IPS DF 6.9 (cell line): ENCODE measurements around the gene LAMP5.

ENCODE experiments used
- DNase-seq: peaks from one replicate; pipeline ENCODE4 v3.0.0-alpha.2; 2013; ENCODE audit warnings: low read depth, low spot score
- H3K27ac ChIP-seq: one replicate; pipeline ENCODE4 v1.5.1; 2013; ENCODE audit warnings: low read length, control low read depth
- H3K27me3 ChIP-seq: 2 replicates; pipeline ENCODE4 v1.6.1; 2013; ENCODE audit warnings: mild to moderate bottlenecking, low read length; ENCODE audit not compliant: control insufficient read depth, insufficient read depth
- H3K36me3 ChIP-seq: 2 replicates; pipeline ENCODE4 v1.6.1; 2013; ENCODE audit warnings: low read length; ENCODE audit not compliant: control insufficient read depth, insufficient read depth
- H3K4me1 ChIP-seq: 2 replicates; pipeline ENCODE4 v1.6.1; 2013; ENCODE audit warnings: low read length; ENCODE audit not compliant: control insufficient read depth, insufficient read depth
- H3K4me3 ChIP-seq: 2 replicates; pipeline ENCODE4 v1.5.1; 2013; ENCODE audit warnings: mild to moderate bottlenecking, low read length
- H3K9me3 ChIP-seq: 2 replicates; pipeline ENCODE4 v1.6.1; 2013; ENCODE audit warnings: low read length, inconsistent platforms; ENCODE audit not compliant: control insufficient read depth, insufficient read depth
- WGBS: extraction: QIAGEN DNeasy Blood & Tissue Kit; methylation state at CpG from one replicate; pipeline ENCODE4 v1.1.7; 2013; ENCODE audit warnings: mixed read lengths, missing lambda C conversion rate; ENCODE audit not compliant: insufficient read length, insufficient coverage; 5-methylcytosine and 5-hydroxymethylcytosine counted together

Gene LAMP5

GRCh38 chr20:9485614-9486340, 28.6 kb upstream of the LAMP5 start:
- Histone ChIP-seq H3K27me3 (no peaks in the 10 kb centered on the region), H3K4me1 (no peaks in the 10 kb centered on the region), H3K4me3 (no peak overlapping the region), H3K27ac (no peak overlapping the region), H3K9me3 (no peaks in the 10 kb centered on the region), H3K36me3 (no peaks in the 10 kb centered on the region)
- no peak for DNase-seq
- no CpG with 5 or more reads among the region's 9 CpGs for WGBS

GRCh38 chr20:9487231-9487630, 27.2 kb upstream of the LAMP5 start:
- H3K9me3 ChIP-seq = no peaks in the 10 kb centered on the region
- WGBS = no CpG with 5 or more reads among the region's 4 CpGs

DNA sequence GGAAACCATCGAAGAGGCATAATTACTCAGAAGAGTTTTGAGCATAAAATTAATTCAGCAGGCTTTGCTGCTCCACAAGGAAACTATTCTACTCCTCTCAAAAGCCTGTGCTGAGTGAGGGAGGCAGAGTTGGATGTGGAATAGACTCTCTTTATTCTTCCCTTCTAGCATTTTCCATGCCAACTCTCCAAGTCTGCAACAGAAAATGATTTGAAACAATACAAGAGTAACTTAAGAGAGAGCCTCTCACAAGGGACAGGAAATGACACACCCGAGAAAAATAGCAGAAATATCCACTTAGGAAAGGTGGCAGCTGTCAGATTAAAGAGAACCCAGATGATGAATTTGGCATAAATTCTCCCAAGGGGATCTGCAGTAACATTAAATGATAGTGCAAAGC, 26.3 kb upstream of the LAMP5 start:
- H3K27me3 ChIP-seq = no peaks in the 10 kb centered on the region
- DNase-seq = no peak
- no peaks in the 10 kb centered on the region for H3K4me1 ChIP-seq
- no CpG with 5 or more reads among the region's 2 CpGs for WGBS
- no peaks in the 10 kb centered on the region for H3K9me3 ChIP-seq
- no peak overlapping the region for H3K27ac ChIP-seq
- no peaks in the 10 kb centered on the region for H3K36me3 ChIP-seq
- H3K4me3 ChIP-seq = no peak overlapping the region

More at GRCh38 chr20:9487231-9487630, 27.2 kb upstream of the LAMP5 start:
- DNase-seq = no peak
- Histone ChIP-seq H3K4me1 (no peaks in the 10 kb centered on the region), H3K36me3 (no peaks in the 10 kb centered on the region), H3K27me3 (no peaks in the 10 kb centered on the region), H3K4me3 (no peak overlapping the region), H3K27ac (no peak overlapping the region)

GRCh38 chr20:9490161-9490560, 24.2 kb upstream of the LAMP5 start:
- no peaks in the 10 kb centered on the region for H3K27me3 ChIP-seq
- H3K4me1 ChIP-seq = no peaks in the 10 kb centered on the region
- DNase-seq = no peak
- no CpG with 5 or more reads among the region's 3 CpGs for WGBS
- H3K4me3 ChIP-seq = no peak overlapping the region
- no peaks in the 10 kb centered on the region for H3K36me3 ChIP-seq
- H3K9me3 ChIP-seq = no peaks in the 10 kb centered on the region
- H3K27ac ChIP-seq = no peak overlapping the region

GRCh38 chr20:9490631-9491030, 23.8 kb upstream of the LAMP5 start:
- no peaks in the 10 kb centered on the region for H3K36me3 ChIP-seq
- DNase-seq = no peak
- H3K4me3 ChIP-seq = no peak overlapping the region
- no CpG with 5 or more reads among the region's 3 CpGs for WGBS
- H3K27me3 ChIP-seq = no peaks in the 10 kb centered on the region
- no peaks in the 10 kb centered on the region for H3K9me3 ChIP-seq
- H3K27ac ChIP-seq = no peak overlapping the region
- no peaks in the 10 kb centered on the region for H3K4me1 ChIP-seq

DNA sequence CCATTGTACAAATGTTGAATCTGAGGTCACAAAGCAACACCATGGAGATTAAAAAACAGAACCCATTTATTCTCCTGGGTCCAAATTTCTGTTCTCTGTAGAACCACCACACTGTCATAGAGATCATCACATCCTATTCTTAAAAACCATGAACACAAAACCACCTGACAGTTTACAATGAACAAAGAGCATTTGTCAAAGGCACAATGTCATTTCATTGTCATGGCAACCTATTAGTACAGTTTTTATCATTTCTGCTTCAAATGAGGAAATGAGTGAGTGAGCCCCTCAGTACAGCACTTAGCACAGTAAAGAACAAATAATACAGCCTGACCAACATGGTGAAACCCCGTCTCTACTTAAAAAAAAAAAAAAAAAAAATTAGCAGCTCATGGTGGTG, 23.1 kb upstream of the LAMP5 start:
- H3K9me3 ChIP-seq = no peaks in the 10 kb centered on the region
- DNase-seq = no peak
- no peaks in the 10 kb centered on the region for H3K27me3 ChIP-seq
- H3K4me3 ChIP-seq = no peak overlapping the region
- H3K27ac ChIP-seq = no peak overlapping the region
- no CpG with 5 or more reads among the region's 1 CpG for WGBS
- H3K36me3 ChIP-seq = no peaks in the 10 kb centered on the region
- H3K4me1 ChIP-seq = no peaks in the 10 kb centered on the region

DNA sequence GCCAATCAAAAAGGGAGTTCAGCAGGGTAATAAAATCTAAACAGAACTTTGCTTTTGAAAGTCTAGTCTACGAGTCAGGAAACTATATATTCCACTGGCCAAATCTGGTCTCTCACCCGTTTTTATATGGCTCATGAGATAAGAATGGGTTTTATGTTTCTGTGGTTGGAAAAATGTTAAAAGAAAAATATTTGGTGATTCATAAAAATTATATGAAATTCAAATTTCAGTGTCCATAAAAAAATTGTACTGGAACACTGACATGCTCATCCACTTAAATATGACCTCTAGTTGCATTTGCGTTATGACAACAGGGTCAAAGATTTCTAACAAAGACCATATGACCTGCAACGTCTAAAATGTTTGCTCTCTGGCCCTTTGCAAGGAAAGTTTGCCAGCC, 22.3 kb upstream of the LAMP5 start:
- DNase-seq = no peak
- Histone ChIP-seq H3K27me3 (no peaks in the 10 kb centered on the region), H3K27ac (no peak overlapping the region), H3K4me3 (no peak overlapping the region), H3K36me3 (no peaks in the 10 kb centered on the region), H3K4me1 (no peaks in the 10 kb centered on the region), H3K9me3 (no peaks in the 10 kb centered on the region)
- WGBS = no CpG with 5 or more reads among the region's 4 CpGs

DNA sequence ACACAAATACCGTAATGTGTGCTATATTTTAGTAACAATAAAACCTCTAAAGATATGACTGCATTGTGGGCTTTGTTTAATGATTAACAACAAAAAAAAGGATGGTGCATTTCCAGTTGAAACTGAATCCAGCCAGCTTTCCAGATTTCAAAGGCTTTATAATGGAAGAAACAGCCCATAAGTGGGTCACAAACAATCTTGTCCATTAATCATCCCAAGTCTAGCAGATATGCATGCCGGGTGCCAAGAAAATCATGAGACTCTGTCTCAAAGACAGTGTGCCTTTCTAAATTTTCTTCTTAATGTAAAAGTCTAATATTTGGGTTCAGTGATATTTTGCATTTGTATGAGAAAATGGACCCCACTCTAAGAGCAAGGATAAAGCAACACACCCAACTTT, 20.6 kb upstream of the LAMP5 start:
- no peaks in the 10 kb centered on the region for H3K36me3 ChIP-seq
- no peak overlapping the region for H3K4me3 ChIP-seq
- H3K27me3 ChIP-seq = no peaks in the 10 kb centered on the region
- H3K9me3 ChIP-seq = no peaks in the 10 kb centered on the region
- no peak for DNase-seq
- WGBS = no CpG with 5 or more reads among the region's 2 CpGs
- no peak overlapping the region for H3K27ac ChIP-seq
- no peaks in the 10 kb centered on the region for H3K4me1 ChIP-seq

DNA sequence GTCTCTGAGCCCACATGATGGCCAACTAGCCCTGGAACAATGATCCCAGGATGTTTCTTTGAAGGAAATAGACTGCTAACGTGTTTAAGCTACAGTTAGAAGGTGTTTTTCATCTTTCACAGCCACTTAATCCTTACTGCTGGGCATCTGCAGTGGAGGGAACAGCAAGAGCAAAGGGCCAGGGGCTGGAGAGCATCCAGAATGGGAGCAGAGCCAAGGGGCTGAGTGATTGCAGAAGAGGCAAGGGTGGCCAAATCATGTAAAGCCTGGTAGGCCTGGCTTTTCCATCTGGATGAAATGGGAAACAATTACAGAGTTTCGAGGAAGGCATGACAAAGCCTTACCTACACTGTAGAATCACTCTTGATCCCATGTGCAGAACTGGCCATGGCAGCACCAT, 18.7 kb upstream of the LAMP5 start:
- Histone ChIP-seq H3K4me3 (no peak overlapping the region), H3K36me3 (no peaks in the 10 kb centered on the region), H3K9me3 (no peaks in the 10 kb centered on the region), H3K4me1 (no peaks in the 10 kb centered on the region), H3K27ac (no peak overlapping the region), H3K27me3 (no peaks in the 10 kb centered on the region)
- DNase-seq = no peak
- no CpG with 5 or more reads among the region's 2 CpGs for WGBS

- DNase-seq = no peak
- H3K36me3 ChIP-seq = no peaks in the 10 kb centered on the region
These were observed 18.2 kb upstream of the LAMP5 start for GRCh38 chr20:9496155-9496554.

GRCh38 chr20:9498322-9498721, 16.1 kb upstream of the LAMP5 start:
- Histone ChIP-seq H3K27ac (no peak overlapping the region), H3K27me3 (no peaks in the 10 kb centered on the region), H3K36me3 (no peaks in the 10 kb centered on the region), H3K4me1 (no peaks in the 10 kb centered on the region), H3K9me3 (no peaks in the 10 kb centered on the region), H3K4me3 (no peak overlapping the region)
- WGBS = no CpG with 5 or more reads among the region's 4 CpGs
- DNase-seq = no peak

More at GRCh38 chr20:9496155-9496554, 18.2 kb upstream of the LAMP5 start:
- Histone ChIP-seq H3K4me1 (no peaks in the 10 kb centered on the region), H3K9me3 (no peaks in the 10 kb centered on the region), H3K4me3 (no peak overlapping the region), H3K27me3 (no peaks in the 10 kb centered on the region), H3K27ac (no peak overlapping the region)
- no CpG with 5 or more reads among the region's 3 CpGs for WGBS
